Measurements from ENCODE around the gene ST3GAL3. TPM values are rescaled to one million over a fixed set of nuclear protein-coding genes. Genes with fewer than 3 reads are reported as not detected.
A peak's percentile ranks its signal among the peaks of the same experiment; 100 is the strongest.

Gene ST3GAL3
- total and polyA plus RNA-seq, 10 of the 15 experiments (the other 5 are each of a cell fraction or from before 2014, with no cell fraction given): 1.2 to 19.3 (median 11.0) TPM

DNA sequence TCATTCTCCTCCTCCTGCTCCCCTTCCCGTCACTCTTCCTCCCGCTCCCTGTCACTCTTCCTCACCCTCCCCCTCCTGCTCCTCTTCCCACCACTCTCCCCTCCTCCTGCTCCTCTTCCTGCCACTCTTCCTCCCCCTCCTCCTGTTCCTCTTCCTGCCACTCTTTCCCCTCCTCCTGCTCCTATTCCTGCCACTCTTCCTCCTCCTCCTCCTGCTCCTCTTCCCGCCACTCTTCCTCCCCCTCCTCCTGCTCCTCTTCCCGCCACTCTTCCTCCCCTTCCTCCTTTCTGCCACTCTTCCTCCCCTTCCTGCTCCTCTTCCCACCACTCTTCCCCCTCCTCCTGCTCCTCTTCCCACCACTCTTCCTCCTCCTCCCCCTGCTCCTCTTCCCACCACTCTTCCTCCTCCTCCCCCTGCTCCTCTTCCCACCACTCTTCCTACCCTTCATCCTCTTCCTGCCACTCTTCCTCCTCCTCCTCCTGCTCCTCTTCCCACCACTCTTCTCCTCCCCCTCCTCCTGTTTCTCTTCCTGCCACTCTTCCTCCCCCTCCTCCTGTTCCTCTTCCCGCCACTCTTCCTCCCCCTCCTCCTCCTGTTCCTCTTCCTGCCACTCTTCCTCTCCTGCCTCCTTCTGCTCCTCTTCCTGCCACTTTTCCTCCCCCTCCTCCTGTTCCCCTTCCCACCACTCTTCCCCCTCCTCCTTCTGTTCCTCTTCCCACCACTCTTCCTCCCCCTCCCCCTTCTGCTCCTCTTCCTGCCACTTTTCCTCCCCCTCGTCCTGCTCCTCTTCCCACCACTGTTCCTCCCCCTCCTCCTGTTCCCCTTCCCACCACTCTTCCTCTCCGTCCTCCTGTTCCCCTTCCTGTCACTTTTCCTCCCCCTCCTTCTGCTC lies 197.6 kb downstream of the ST3GAL3 start (continued):
- TF ChIP-seq, protein P1, sequence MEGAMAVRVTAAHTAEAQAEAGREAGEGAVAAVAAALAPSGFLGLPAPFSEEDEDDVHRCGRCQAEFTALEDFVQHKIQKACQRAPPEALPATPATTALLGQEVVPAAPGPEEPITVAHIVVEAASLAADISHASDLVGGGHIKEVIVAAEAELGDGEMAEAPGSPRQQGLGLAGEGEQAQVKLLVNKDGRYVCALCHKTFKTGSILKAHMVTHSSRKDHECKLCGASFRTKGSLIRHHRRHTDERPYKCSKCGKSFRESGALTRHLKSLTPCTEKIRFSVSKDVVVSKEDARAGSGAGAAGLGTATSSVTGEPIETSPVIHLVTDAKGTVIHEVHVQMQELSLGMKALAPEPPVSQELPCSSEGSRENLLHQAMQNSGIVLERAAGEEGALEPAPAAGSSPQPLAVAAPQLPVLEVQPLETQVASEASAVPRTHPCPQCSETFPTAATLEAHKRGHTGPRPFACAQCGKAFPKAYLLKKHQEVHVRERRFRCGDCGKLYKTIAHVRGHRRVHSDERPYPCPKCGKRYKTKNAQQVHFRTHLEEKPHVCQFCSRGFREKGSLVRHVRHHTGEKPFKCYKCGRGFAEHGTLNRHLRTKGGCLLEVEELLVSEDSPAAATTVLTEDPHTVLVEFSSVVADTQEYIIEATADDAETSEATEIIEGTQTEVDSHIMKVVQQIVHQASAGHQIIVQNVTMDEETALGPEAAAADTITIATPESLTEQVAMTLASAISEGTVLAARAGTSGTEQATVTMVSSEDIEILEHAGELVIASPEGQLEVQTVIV (IDR thresholded peaks at IDR 0.05; ENCODE audit: borderline replicate concordance, partially characterized antibody): no peak
- no peak for TF ChIP-seq NFXL1 (IDR thresholded peaks at IDR 0.05; ENCODE audit: borderline replicate concordance)
- TF ChIP-seq IKZF2 (IDR thresholded peaks at IDR 0.05): no peak
- no peak for TF ChIP-seq BACH1 (IDR thresholded peaks at IDR 0.05; ENCODE audit: borderline replicate concordance)
- TF ChIP-seq FOXM1 (IDR thresholded peaks at IDR 0.05; ENCODE audit: low read depth, low read length): no peak
- TF ChIP-seq RCOR1 (conservative IDR thresholded peaks at IDR 0.05; ENCODE audit: low read depth, low read length): no peak
- no peak for TF ChIP-seq CBX3 (IDR thresholded peaks at IDR 0.05; ENCODE audit: borderline replicate concordance, low read depth)
- no peak for TF ChIP-seq EGR1 (IDR thresholded peaks at IDR 0.05; ENCODE audit: borderline replicate concordance in 1 of 2, low read depth in 2 of 2, low read length in 2 of 2)

GRCh38 chr1:43908226-43908625 lies 200.9 kb downstream of the ST3GAL3 start:
- Histone ChIP-seq H3K27me3 (replicated peaks in 1 of 2; ENCODE audit: control insufficient read depth in 2 of 2, insufficient read depth in 2 of 2, low read length in 1 of 2) (no peaks in the 10 kb centered on the region), H3K9ac (ENCODE audit: control insufficient read depth, insufficient read depth, low read length) (no peak overlapping the region), H2AFZ (ENCODE audit: control insufficient read depth, low read depth, low read length) (no peak overlapping the region), H4K20me1 (ENCODE audit: control insufficient read depth, insufficient read depth) (no peaks in the 10 kb centered on the region), H3K79me2 (ENCODE audit: control insufficient read depth, insufficient read depth, low read length) (no peaks in the 10 kb centered on the region), H3K27ac (ENCODE audit: control insufficient read depth, insufficient read depth) (no peak overlapping the region), H3K4me3 (no peak overlapping the region), H3K4me1 (ENCODE audit: control insufficient read depth, insufficient read depth, low read length) (no peaks in the 10 kb centered on the region), H3K9me3 (replicated peaks; ENCODE audit: control insufficient read depth, insufficient read depth, low read length) (no peaks in the 10 kb centered on the region), H3K36me3 (ENCODE audit: control insufficient read depth in 2 of 2, insufficient read depth in 2 of 2, low read length in 1 of 2) (no peaks in the 10 kb centered on the region), H3K4me2 (ENCODE audit: control insufficient read depth, insufficient read depth) (no peak overlapping the region)
- in situ Hi-C loops (cut with MboI) (no loop called here), intact Hi-C loops (cut with micrococcal nuclease; ENCODE audit: unreplicated experiment) (no loop called here)
- 71% methylated on average over 2 of the region's 2 CpGs for WGBS (ENCODE audit: insufficient coverage, insufficient replicate concordance, low lambda C conversion rate, missing lambda C conversion rate)
- ChIA-PET POLR2A (no interaction called here), CTCF (interaction anchor here (0.6 to 2.9 kb wide), 6 partner anchors 9 to 237 kb away, joined by 3 to 22 read pairs (median 4); partner anchors contain the start of gene ARTN), SMC1A (ENCODE audit: uncharacterized antibody, unreplicated experiment) (interaction anchor here (0.6 to 7.1 kb wide), 2 partner anchors 143 to 177 kb away, joined by 3 to 74 read pairs; no protein-coding TSS in a partner anchor), RAD21 (ENCODE audit: unreplicated experiment) (interaction anchor here (7.1 kb wide), 1 partner anchor 144 kb away, joined by 73 read pairs; no protein-coding TSS in a partner anchor)
- no TSS peak for BruUV-seq (replicated peaks)
- ATAC-seq (no peak), DNase-seq (ENCODE audit: low read depth, low spot score) (no peak), FAIRE-seq (peak; percentile 23)
- TF ChIP-seq, protein P2, sequence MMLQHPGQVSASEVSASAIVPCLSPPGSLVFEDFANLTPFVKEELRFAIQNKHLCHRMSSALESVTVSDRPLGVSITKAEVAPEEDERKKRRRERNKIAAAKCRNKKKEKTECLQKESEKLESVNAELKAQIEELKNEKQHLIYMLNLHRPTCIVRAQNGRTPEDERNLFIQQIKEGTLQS (IDR thresholded peaks at IDR 0.05; ENCODE audit: borderline replicate concordance, extremely low read depth, low read depth, low read length): no peak
- TF ChIP-seq NFXL1 (IDR thresholded peaks at IDR 0.05; ENCODE audit: borderline replicate concordance) (no peak), POLR2AphosphoS5 (IDR thresholded peaks at IDR 0.05; ENCODE audit: low read length) (no peak), MTA3 (IDR thresholded peaks at IDR 0.05; ENCODE audit: borderline replicate concordance, low read length) (no peak), E2F8 (IDR thresholded peaks at IDR 0.05; ENCODE audit: low read depth, partially characterized antibody) (no peak), SRF (IDR thresholded peaks at IDR 0.05; ENCODE audit: low read depth in 2 of 2, low read length in 2 of 2) (no peak), IKZF1 (conservative IDR thresholded peaks at IDR 0.05) (no peak), CHD2 (IDR thresholded peaks at IDR 0.05; ENCODE audit: borderline replicate concordance, low read depth, low read length) (no peak)

Data from GM12878 (cell line).